Measurements from ENCODE around the gene MEG3. TPM values are rescaled to one million over a fixed set of nuclear protein-coding genes. Genes with fewer than 3 reads are reported as not detected.

MEG3 gene
- total and polyA plus RNA-seq, 2 of the 8 experiments (the other 6 are each of a cell fraction or from before 2014, with no cell fraction given) = 0.17 to 1.1 TPM

DNA sequence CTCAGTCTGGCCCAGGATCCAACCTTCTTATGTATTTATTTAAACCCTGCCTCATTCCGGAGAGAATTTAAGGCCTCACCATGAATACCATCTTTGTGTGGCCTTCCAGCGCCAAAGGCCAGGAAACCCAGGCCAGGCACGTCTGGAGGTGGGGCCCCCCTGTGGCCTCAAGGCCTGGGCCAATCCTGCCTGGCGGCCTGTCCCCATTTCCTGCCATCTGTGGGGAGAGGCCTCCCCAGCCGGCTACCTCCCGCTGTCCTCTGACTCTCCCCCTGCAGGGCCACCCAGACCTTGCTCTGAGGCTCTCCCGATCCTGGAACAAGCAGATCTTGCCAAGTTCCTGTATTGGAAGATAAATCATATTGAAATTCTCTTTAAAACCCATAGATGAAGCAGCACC lies 37.4 kb upstream of the MEG3 start:
- Histone ChIP-seq H3K4me2 (ENCODE audit: insufficient read depth in 1 of 2, low read depth in 2 of 2, low read length in 2 of 2) (no peak overlapping the region), H3K4me3 (ENCODE audit: extremely low read depth in 1 of 4, insufficient read depth in 2 of 4, low read depth in 3 of 4, low read length in 4 of 4) (no peak overlapping the region), H2AK5ac (ENCODE audit: low read depth, low read length) (no peak overlapping the region), H3K14ac (ENCODE audit: insufficient read length) (no peak overlapping the region), H3K56ac (replicated peaks; ENCODE audit: insufficient read length, low read depth, low read length) (no peak overlapping the region), H3K9me3 (ENCODE audit: insufficient read depth in 2 of 2, low read depth in 1 of 2, low read length in 1 of 2) (no peaks in the 10 kb centered on the region), H2BK12ac (ENCODE audit: low read depth, low read length) (0 out of 2 replicates have a peak overlapping the region, but pooled peaks have one; percentile 39), H4K5ac (ENCODE audit: insufficient read length, low read depth, low read length) (no peak overlapping the region), H4K20me1 (replicated peaks in 1 of 2; ENCODE audit: control insufficient read depth in 1 of 2, insufficient read depth in 2 of 2, low read length in 2 of 2) (no peaks in the 10 kb centered on the region), H4K8ac (ENCODE audit: extremely low read depth, insufficient read depth, low read length) (peak overlapping the region; percentile 25; the same call in 1 of the 2 replicates), H2BK5ac (ENCODE audit: low read depth, low read length) (no peak overlapping the region), H2BK120ac (replicated peaks; ENCODE audit: low read depth, low read length) (no peak overlapping the region), H2BK20ac (ENCODE audit: low read length) (no peak overlapping the region), H3K4ac (replicated peaks; ENCODE audit: insufficient read length, low read depth, low read length) (no peak overlapping the region), H3K27ac (ENCODE audit: low read depth, low read length) (no peak overlapping the region), H3K23me2 (ENCODE audit: low read depth, low read length) (no peaks in the 10 kb centered on the region), H3K36me3 (ENCODE audit: control insufficient read depth in 2 of 4, insufficient read depth in 4 of 4, low read length in 3 of 4) (no peaks in the 10 kb centered on the region), H3K79me2 (ENCODE audit: control insufficient read depth in 1 of 2, insufficient read depth in 2 of 2, low read length in 2 of 2) (no peaks in the 10 kb centered on the region), H3K23ac (ENCODE audit: insufficient read length) (no peak overlapping the region), H2AFZ (ENCODE audit: low read length) (no peak overlapping the region), H2BK15ac (ENCODE audit: low read length) (no peak overlapping the region; the same call in 1 of the 2 replicates), H3K9ac (replicated peaks in 1 of 4; ENCODE audit: extremely low read depth in 1 of 4, low read depth in 3 of 4, low read length in 3 of 4) (no peak overlapping the region), H3K18ac (ENCODE audit: extremely low read depth, low read length) (no peak overlapping the region), H3K27me3 (replicated peaks in 1 of 4; ENCODE audit: control insufficient read depth in 3 of 4, extremely low read depth in 1 of 4, insufficient read depth in 3 of 4, low read length in 3 of 4) (no peaks in the 10 kb centered on the region), H4K91ac (replicated peaks; ENCODE audit: insufficient read length, low read length) (peak overlapping the region; percentile 62), H3K4me1 (replicated peaks in 1 of 4; ENCODE audit: control insufficient read depth in 3 of 4, insufficient read depth in 4 of 4, low read length in 3 of 4) (no peaks in the 10 kb centered on the region), H3K79me1 (ENCODE audit: low read depth, low read length) (no peaks in the 10 kb centered on the region)
- WGBS, 2 experiments (ENCODE audit: extremely low coverage in 1 of 2, insufficient coverage in 1 of 2, insufficient read length in 1 of 2, insufficient replicate concordance in 2 of 2, low coverage in 1 of 2, low lambda C conversion rate in 2 of 2, missing lambda C conversion rate in 1 of 2) = 80% methylated on average over 7 of the region's 7 CpGs; no CpG with 5 or more reads in 1 of the 2 experiments
- DNase-seq (ENCODE audit: low read depth in 1 of 2, low spot score in 2 of 2) (no peak), FAIRE-seq (no peak)
- POLR2A ChIA-PET (ENCODE audit: partially characterized antibody) = no interaction called here
- CTCF ChIA-PET (ENCODE audit: partially characterized antibody) = interaction anchor here (0.6 to 1.5 kb wide), 4 partner anchors 15 to 407 kb away, joined by 3 read pairs; no protein-coding TSS in a partner anchor
- TF ChIP-seq JUND (IDR thresholded peaks at IDR 0.05; ENCODE audit: low read length) (no peak), JUN (IDR thresholded peaks at IDR 0.05; ENCODE audit: low read depth, low read length) (no peak), CTCF (IDR thresholded peaks at IDR 0.05; ENCODE audit: control extremely low read depth in 1 of 3, insufficient read depth in 1 of 3, low read depth in 1 of 3, low read length in 3 of 3) (no peak), KDM4A (IDR thresholded peaks at IDR 0.05; ENCODE audit: low read depth, low read length, severe bottlenecking) (no peak), HDAC6 (IDR thresholded peaks at IDR 0.05; ENCODE audit: low read depth, low read length) (no peak), CBX5 (IDR thresholded peaks at IDR 0.05; ENCODE audit: low read depth, low read length) (no peak), FOSL1 (IDR thresholded peaks at IDR 0.05; ENCODE audit: insufficient read depth, low read depth, low read length) (no peak), ASH2L (IDR thresholded peaks at IDR 0.05; ENCODE audit: low read length) (no peak), EGR1 (IDR thresholded peaks at IDR 0.05; ENCODE audit: borderline replicate concordance, low read depth, low read length) (no peak)

Measured in H1 (cell line).